Stimulated activated CD8-positive, alpha-beta memory T cell treated with anti-CD3 and anti-CD28 coated beads, Interleukin-2, amount 100 ng/mL, for 48 hours (primary cell): Measurements from ENCODE around the gene PITPNM2.
"Not testable (repeated sequence)": the region's sequence is repeated elsewhere in the genome, so short reads cannot be mapped to it uniquely, and the experiment has no call there.

Experiments
- DNase-seq, 2 donors: peaks; one replicate each; pipeline ENCODE4 v3.0.0-alpha.2; 2020; ENCODE audit warnings: low read depth in 2 of 2

The PITPNM2 gene

GRCh38 chr12:123120452-123121166 is 30.3 kb downstream of the PITPNM2 start:
- no peak for DNase-seq

GRCh38 chr12:123119808-123120207 is 31.1 kb downstream of the PITPNM2 start:
- peak in 1 of 2 donors; percentile 33 for DNase-seq

GRCh38 chr12:123118497-123118896 is 32.4 kb downstream of the PITPNM2 start:
- DNase-seq = no peak

- DNase-seq = no peak
Observed at GRCh38 chr12:123115409-123116121, 35.3 kb downstream of the PITPNM2 start.

- no peak for DNase-seq
Observed at GRCh38 chr12:123114304-123115083, 36.4 kb downstream of the PITPNM2 start.

GRCh38 chr12:123113026-123113425 is 37.9 kb downstream of the PITPNM2 start:
- DNase-seq = no peak

GRCh38 chr12:123111498-123112165 is 39.3 kb downstream of the PITPNM2 start:
- peak in 1 of 2 donors; percentile 43 for DNase-seq

GRCh38 chr12:123109319-123109772 is 41.5 kb downstream of the PITPNM2 start:
- no peak for DNase-seq

GRCh38 chr12:123108682-123109066 is 42.2 kb downstream of the PITPNM2 start:
- no peak for DNase-seq

GRCh38 chr12:123107926-123108681 is 42.8 kb downstream of the PITPNM2 start:
- no peak for DNase-seq

GRCh38 chr12:123106640-123107359 is 44.1 kb downstream of the PITPNM2 start:
- DNase-seq = peak; percentile 47 to 49

GRCh38 chr12:123105211-123105826 is 45.6 kb downstream of the PITPNM2 start:
- DNase-seq = no peak

GRCh38 chr12:123104809-123105208 is 46.1 kb downstream of the PITPNM2 start:
- no peak for DNase-seq

- DNase-seq = not testable (repeated sequence)
Observed at GRCh38 chr12:123104094-123104493, 46.8 kb downstream of the PITPNM2 start.

GRCh38 chr12:123102781-123103503 is 47.9 kb downstream of the PITPNM2 start:
- DNase-seq = no peak

- DNase-seq = no peak
Observed at GRCh38 chr12:123102366-123102765, 48.5 kb downstream of the PITPNM2 start.

GRCh38 chr12:123101526-123101925 is 49.4 kb downstream of the PITPNM2 start:
- DNase-seq = no peak
